Measurements from ENCODE around the gene SAMD5.

The SAMD5 gene

DNA sequence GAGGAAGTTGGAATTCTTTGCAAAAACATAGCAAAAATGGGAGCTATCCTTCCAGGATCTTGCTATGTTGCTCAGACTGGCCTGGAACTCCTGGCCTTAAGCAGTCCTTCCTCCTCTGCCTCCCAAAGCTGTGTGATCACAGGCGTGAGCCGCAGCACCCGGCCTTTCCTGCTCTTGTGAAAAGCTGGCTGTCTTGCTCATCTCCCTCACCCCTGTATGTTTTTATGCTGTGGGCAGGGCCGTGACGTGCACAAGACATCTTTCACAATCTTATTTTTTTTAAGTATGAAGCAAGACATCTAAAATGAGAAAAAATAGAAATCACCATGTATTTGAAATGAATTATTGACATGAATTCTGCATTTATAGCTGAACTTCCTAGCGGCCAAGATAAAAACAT lies 110.4 kb downstream of the SAMD5 start:
- no peak for DNase-seq (ENCODE audit: low read depth, low spot score)
- TF ChIP-seq ZNF274 (IDR thresholded peaks at IDR 0.05; ENCODE audit: low read depth, low read length): no peak
- no peak for TF ChIP-seq SUZ12 (IDR thresholded peaks at IDR 0.05; ENCODE audit: extremely low read depth, insufficient read depth, insufficient read length)
- no peak for TF ChIP-seq YY1 (IDR thresholded peaks at IDR 0.05; ENCODE audit: insufficient read depth, insufficient read length)
- H3K9me3 ChIP-seq (ENCODE audit: insufficient read depth, low read length): no peaks in the 10 kb centered on the region
- no peaks in the 10 kb centered on the region for H3K4me1 ChIP-seq (ENCODE audit: insufficient read depth, insufficient read length)
- no peak overlapping the region for H3K9ac ChIP-seq (ENCODE audit: insufficient read length, low read depth)
- no peak overlapping the region for H3K4me3 ChIP-seq (ENCODE audit: insufficient read length, low read depth)
- no peaks in the 10 kb centered on the region for H3K36me3 ChIP-seq (ENCODE audit: insufficient read depth, insufficient read length, low read length)
- H3K27me3 ChIP-seq (ENCODE audit: insufficient read depth, insufficient read length): no peaks in the 10 kb centered on the region
